GM18861 (cell line): ENCODE data around the gene MCL1.
"Not testable (repeated sequence)": the region's sequence is repeated elsewhere in the genome, so short reads cannot be mapped to it uniquely, and the experiment has no call there.

Source experiments
- ATAC-seq: cut with Tn5 transposase; IDR thresholded peaks from one replicate; pipeline ENCODE4 v1.9.1; 2021; ENCODE audit not compliant: unreplicated experiment

Gene MCL1

DNA sequence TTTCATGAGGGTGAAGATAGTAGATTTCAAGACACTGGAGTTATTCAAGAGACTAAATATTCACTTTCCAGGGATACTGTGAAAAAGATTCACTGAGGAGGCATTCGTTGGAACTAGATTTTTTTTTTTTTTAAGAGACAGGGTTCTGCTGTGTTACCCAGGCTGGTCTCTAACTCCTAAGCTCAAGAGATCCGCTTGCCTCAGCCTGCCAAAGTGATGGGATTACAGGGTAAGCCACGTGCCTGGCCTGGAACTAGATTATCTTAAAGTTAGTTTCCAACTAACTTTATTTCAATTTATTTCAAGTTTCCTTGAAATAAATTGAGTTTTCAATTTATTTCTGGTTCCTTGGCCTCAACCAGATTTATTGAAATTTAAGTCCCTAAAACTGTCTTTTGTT is 24.3 kb upstream of the MCL1 start:
- no peak for ATAC-seq

- ATAC-seq = not testable (repeated sequence)
Measured at GRCh38 chr1:150602372-150602771, 23.0 kb upstream of the MCL1 start.

GRCh38 chr1:150601540-150601939 is 22.1 kb upstream of the MCL1 start:
- ATAC-seq = no peak

GRCh38 chr1:150598346-150598745 is 18.9 kb upstream of the MCL1 start:
- ATAC-seq = not testable (repeated sequence)

GRCh38 chr1:150596976-150597375 is 17.6 kb upstream of the MCL1 start:
- no peak for ATAC-seq

GRCh38 chr1:150596095-150596892 is 16.9 kb upstream of the MCL1 start:
- ATAC-seq = no peak

GRCh38 chr1:150582371-150582770 is 3.0 kb upstream of the MCL1 start:
- ATAC-seq = no peak

DNA sequence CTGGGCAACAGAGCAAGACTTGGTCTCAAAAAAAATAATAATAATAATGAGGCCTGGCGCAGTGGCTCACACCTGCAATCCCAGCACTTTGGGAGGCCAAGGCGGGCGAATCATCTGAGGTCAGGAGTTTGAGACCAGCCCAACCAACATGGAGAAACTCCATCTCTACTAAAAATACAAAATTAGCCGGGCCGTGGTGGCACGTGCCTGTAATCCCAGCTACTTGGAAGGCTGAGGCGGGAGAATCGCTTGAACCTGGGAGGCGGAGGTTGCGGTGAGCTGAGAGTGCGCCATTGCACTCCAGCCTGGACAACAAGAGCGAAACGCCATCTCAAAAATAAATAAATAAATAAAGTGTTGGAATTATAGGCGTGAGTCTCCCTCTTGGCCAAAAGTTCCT is 2.6 kb upstream of the MCL1 start:
- ATAC-seq = not testable (repeated sequence)

DNA sequence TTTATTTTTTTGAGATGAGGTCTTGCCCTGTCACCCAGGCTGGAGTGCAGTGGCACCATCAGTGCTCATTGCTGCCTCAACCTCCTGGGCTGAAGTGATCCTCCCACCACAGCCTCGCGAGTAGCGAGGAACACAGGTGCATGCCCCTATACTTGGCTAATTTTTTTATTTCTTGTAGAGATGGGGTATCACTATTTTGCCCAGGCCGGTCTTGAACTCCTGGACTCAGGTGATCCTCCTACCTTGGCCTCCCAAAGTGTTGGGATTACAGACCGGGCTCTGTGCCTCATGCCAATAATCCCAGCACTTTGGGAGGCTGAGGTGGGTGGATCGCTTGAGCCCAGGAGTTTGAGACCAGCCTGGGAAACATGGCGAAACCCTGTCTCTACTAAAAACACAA is 2.0 kb upstream of the MCL1 start:
- ATAC-seq = not testable (repeated sequence)

DNA sequence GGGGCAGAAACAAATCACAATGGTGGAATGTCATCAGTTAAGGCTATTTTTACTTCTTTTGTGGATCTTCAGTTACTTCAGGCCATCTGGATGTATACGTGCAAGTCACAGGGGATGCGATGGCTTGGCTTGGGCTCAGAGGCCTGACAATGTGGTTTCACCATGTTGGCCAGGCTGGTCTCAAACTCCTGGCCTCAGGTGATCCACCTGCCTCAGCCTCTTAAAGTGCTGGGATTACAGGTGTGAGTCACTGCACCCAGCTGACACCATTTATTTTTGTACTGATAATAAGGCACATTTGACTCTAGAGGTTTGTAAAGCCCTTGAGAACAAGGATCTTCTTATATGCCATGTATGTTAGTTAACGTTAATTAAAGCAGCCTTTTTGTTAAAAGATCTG is 1.6 kb upstream of the MCL1 start:
- not testable (repeated sequence) for ATAC-seq

GRCh38 chr1:150579945-150580642 is 684 bp upstream of the MCL1 start:
- no peak for ATAC-seq

DNA sequence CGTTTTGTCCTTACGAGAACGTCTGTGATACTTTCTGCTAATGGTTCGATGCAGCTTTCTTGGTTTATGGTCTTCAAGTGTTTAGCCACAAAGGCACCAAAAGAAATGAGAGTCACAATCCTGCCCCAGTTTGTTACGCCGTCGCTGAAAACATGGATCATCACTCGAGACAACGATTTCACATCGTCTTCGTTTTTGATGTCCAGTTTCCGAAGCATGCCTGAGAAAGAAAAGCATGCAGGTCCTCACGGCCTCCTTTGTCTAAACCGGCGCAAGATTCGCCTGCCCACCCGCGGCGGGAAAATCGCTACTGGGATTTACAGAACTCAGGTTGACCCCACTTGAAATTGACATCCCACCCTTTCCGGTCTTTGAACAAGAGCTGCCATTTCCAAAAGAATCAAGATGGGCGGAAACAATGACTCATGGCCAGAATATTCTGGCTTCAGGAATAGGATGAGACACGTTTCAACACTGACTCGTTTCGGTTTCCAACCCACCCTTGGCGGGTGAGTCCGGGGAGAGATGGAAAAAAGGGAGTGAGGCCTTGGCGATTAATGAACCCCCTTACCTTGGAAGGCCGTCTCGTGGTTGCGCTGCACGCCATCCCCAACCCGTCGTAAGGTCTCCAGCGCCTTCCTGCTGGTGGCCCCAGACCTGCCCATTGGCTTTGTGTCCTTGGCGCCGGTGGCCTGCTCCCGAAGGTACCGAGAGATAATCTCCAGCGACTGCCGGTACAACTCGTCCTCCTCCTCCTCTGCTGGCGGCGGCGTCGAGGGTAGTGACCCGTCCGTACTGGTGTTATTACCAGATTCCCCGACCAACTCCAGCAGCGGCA is 919 bp downstream of the MCL1 start:
- ATAC-seq = no peak

- ATAC-seq = no peak
Measured at GRCh38 chr1:150577557-150578271, 1.7 kb downstream of the MCL1 start.

DNA sequence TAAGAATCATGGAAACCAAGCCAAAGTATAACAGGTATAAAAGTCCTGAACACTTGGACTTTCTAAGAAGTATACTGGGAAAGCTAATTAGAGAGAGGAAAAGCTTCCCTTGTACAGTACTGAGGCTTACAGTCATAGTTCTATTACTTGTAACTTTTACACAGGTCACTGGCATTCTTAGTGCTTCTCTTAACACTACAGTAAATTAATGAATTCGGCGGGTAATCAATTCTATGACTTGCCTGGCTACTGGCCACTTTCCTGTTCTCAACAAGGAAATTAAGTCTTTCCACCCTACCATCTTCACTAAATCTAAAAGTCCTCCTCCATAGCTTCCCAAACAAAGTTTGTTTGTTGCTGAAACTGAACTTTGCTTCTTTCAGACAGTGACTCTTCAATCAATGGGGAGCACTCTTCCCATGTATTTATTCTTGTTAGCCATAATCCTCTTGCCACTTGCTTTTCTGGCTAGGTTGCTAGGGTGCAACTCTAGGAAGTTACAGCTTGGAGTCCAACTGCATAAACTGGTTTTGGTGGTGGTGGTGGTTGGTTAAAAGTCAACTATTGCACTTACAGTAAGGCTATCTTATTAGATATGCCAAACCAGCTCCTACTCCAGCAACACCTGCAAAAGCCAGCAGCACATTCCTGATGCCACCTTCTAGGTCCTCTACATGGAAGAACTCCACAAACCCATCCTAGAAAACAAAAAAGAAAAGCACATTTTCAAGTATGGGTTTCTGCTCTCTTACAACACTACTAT is 2.4 kb downstream of the MCL1 start:
- ATAC-seq = no peak

- no peak for ATAC-seq
Measured at GRCh38 chr1:150576367-150576711, 3.1 kb downstream of the MCL1 start.

GRCh38 chr1:150575518-150576366 is 3.7 kb downstream of the MCL1 start:
- ATAC-seq = no peak

GRCh38 chr1:150575072-150575489 is 4.3 kb downstream of the MCL1 start:
- ATAC-seq = no peak

- no peak for ATAC-seq
Measured at GRCh38 chr1:150574260-150575071, 4.9 kb downstream of the MCL1 start.
